Measurements from ENCODE around the gene OTUD7B.

DNA sequence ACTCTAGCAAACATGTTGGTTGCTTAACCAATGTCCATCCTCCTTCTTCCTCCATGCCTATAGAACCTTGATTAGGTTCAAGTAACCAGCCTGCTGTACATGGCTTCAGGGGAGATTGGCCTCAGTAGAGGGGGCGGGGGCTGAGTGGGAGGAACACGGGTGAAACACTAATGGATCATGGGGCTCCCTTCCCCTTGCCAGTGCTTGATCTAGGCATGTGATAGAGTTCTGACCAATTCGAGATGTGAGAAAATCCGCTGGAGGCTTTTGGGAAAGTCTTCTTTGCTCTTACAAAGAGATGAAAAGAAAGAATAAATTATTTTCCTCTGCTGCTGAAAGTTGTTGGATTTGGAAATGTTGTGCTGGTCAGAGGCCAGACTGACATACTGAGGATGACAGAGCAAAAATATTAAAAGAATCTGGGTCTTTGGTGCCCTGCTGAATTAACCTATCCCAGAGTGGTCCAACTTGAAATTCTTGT is 5.2 kb upstream of the OTUD7B start:
- TF ChIP-seq TAF1 (IDR thresholded peaks at IDR 0.05; ENCODE audit: low read depth) (no peak), TEAD4 (IDR thresholded peaks at IDR 0.05) (no peak), YY1 (IDR thresholded peaks at IDR 0.05; ENCODE audit: low read depth) (no peak), ZBTB7A (IDR thresholded peaks at IDR 0.05; ENCODE audit: low read depth) (no peak)
- TF ChIP-seq, protein P1, sequence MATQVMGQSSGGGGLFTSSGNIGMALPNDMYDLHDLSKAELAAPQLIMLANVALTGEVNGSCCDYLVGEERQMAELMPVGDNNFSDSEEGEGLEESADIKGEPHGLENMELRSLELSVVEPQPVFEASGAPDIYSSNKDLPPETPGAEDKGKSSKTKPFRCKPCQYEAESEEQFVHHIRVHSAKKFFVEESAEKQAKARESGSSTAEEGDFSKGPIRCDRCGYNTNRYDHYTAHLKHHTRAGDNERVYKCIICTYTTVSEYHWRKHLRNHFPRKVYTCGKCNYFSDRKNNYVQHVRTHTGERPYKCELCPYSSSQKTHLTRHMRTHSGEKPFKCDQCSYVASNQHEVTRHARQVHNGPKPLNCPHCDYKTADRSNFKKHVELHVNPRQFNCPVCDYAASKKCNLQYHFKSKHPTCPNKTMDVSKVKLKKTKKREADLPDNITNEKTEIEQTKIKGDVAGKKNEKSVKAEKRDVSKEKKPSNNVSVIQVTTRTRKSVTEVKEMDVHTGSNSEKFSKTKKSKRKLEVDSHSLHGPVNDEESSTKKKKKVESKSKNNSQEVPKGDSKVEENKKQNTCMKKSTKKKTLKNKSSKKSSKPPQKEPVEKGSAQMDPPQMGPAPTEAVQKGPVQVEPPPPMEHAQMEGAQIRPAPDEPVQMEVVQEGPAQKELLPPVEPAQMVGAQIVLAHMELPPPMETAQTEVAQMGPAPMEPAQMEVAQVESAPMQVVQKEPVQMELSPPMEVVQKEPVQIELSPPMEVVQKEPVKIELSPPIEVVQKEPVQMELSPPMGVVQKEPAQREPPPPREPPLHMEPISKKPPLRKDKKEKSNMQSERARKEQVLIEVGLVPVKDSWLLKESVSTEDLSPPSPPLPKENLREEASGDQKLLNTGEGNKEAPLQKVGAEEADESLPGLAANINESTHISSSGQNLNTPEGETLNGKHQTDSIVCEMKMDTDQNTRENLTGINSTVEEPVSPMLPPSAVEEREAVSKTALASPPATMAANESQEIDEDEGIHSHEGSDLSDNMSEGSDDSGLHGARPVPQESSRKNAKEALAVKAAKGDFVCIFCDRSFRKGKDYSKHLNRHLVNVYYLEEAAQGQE (IDR thresholded peaks at IDR 0.05; ENCODE audit: low read depth), result no peak
- TF ChIP-seq, protein P2, sequence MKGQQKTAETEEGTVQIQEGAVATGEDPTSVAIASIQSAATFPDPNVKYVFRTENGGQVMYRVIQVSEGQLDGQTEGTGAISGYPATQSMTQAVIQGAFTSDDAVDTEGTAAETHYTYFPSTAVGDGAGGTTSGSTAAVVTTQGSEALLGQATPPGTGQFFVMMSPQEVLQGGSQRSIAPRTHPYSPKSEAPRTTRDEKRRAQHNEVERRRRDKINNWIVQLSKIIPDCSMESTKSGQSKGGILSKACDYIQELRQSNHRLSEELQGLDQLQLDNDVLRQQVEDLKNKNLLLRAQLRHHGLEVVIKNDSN (IDR thresholded peaks at IDR 0.05), result no peak
- TF ChIP-seq, protein P3, sequence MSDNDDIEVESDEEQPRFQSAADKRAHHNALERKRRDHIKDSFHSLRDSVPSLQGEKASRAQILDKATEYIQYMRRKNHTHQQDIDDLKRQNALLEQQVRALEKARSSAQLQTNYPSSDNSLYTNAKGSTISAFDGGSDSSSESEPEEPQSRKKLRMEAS (IDR thresholded peaks at IDR 0.05), result no peak

Data from Ishikawa (cell line).